H1 (cell line): ENCODE results near the gene GID8. TPM values are rescaled to one million over a fixed set of nuclear protein-coding genes. Genes with fewer than 3 reads are reported as not detected.

Experiments
- ASH2L ChIP-seq: fragments of 200-600, 300-600 bp; sonication (generic); IDR thresholded peaks from one replicate; pipeline ENCODE4 v1.7.1; 2017; ENCODE audit warnings: low read length
- ATF2 ChIP-seq: IDR thresholded peaks from 2 replicates; pipeline ENCODE4 v1.6.1; 2012; ENCODE audit warnings: low read length, inconsistent platforms
- CBX5 ChIP-seq: fragments of 300-800, 300-1000 bp; sonication (generic); IDR thresholded peaks from 2 replicates; pipeline ENCODE4 v1.7.1; 2016; ENCODE audit warnings: antibody characterized with exemption, low read length, low read depth
- CHD7 ChIP-seq: fragments of 300-600 bp; sonication (generic); IDR thresholded peaks from 2 replicates; pipeline ENCODE4 v1.7.1; 2012; ENCODE audit warnings: low read length, moderate library complexity, mild to moderate bottlenecking, inconsistent platforms; ENCODE audit not compliant: insufficient replicate concordance
- EGR1 ChIP-seq: IDR thresholded peaks from 2 replicates; pipeline ENCODE4 v1.6.1; 2011; ENCODE audit warnings: low read depth, low read length, borderline replicate concordance
- MAFK ChIP-seq: IDR thresholded peaks from 2 replicates; pipeline ENCODE4 v1.6.1; 2012; ENCODE audit warnings: low read depth, mild to moderate bottlenecking, improper control_type of control experiment, low read length
- NRF1 ChIP-seq: IDR thresholded peaks from 2 replicates; pipeline ENCODE4 v1.6.1; 2011; ENCODE audit warnings: mild to moderate bottlenecking, low read depth, low read length, improper control_type of control experiment
- SIRT6 ChIP-seq: IDR thresholded peaks from one replicate; pipeline ENCODE4 v1.7.1; 2012; ENCODE audit warnings: low read length, inconsistent platforms
- SUZ12 ChIP-seq: fragments of 200-600 bp; sonication (generic); IDR thresholded peaks from 2 replicates; pipeline ENCODE4 v1.6.1; 2012; ENCODE audit warnings: mild to moderate bottlenecking, inconsistent platforms, low read length, moderate library complexity, mixed read lengths
- polyA plus RNA-seq, 7 experiments: library from polyadenylated mRNA; depleted of rRNA in 3 of 7; stranded (reverse) in 5 of 7; unstranded in 2 of 7; fragments of >200 nt in 5 of 7; fragments of 200-250 nt in 2 of 7; gene quantifications; 1 replicate in 5 of 7; 2 replicates in 1 of 7; 4 replicates in 1 of 7; pipeline versions ENCODE4 v1.2.1 to v1.2.3, GENCODE V29; 2011 to 2013; ENCODE audit warnings: missing spikeins in 2 of 7, mixed read lengths in 2 of 7
- total RNA-seq: library from RNA; stranded (reverse); fragmentation: NEBNext Ultra II Directional; extraction: Animal tissue kit (Norgen Biotek cat#: 25700); gene quantifications from 2 replicates; pipeline ENCODE4 v1.2.1, GENCODE V29; 2021

The GID8 gene
- total and polyA plus RNA-seq, 2 of the 8 experiments (the other 6 are each of a cell fraction or from before 2014, with no cell fraction given): 39.7 to 72.9 TPM

GRCh38 chr20:62993856-62994494 lies 56.0 kb downstream of the GID8 start (continued):
- TF ChIP-seq MAFK (no peak), SIRT6 (no peak), CBX5 (no peak), NRF1 (no peak), ATF2 (no peak), CHD7 (no peak), EGR1 (no peak), SUZ12 (no peak), ASH2L (no peak)
- TF ChIP-seq, all 59 proteins: peak for 0
